Parathyroid adenoma (tissue), 2 donors: ENCODE data around the gene GALNT17.

Experiments used
- H2AFZ ChIP-seq: fragments of 300-600 bp; sonication (generic); one replicate; pipeline ENCODE4 v1.7.0; 2017; ENCODE audit warnings: antibody characterized with exemption, mild to moderate bottlenecking
- H3K27ac ChIP-seq: fragments of 300-600 bp; sonication (generic); one replicate; pipeline ENCODE4 v1.7.0; 2017
- H3K27me3 ChIP-seq: fragments of 300-600 bp; sonication (generic); one replicate; pipeline ENCODE4 v1.7.0; 2017; ENCODE audit warnings: low read length; ENCODE audit not compliant: control insufficient read depth, insufficient read depth
- H3K36me3 ChIP-seq: fragments of 300-600 bp; sonication (generic); one replicate; pipeline ENCODE4 v1.7.0; 2017; ENCODE audit warnings: low read length; ENCODE audit not compliant: control insufficient read depth, insufficient read depth
- H3K4me1 ChIP-seq: fragments of 300-600 bp; sonication (generic); one replicate; pipeline ENCODE4 v1.7.0; 2017; ENCODE audit warnings: control low read depth
- H3K4me2 ChIP-seq: fragments of 300-600 bp; sonication (generic); one replicate; pipeline ENCODE4 v1.7.0; 2017; ENCODE audit warnings: low read length
- H3K4me3 ChIP-seq: fragments of 300-600 bp; sonication (generic); one replicate; pipeline ENCODE4 v1.7.0; 2017; ENCODE audit warnings: low read depth, low read length
- H3K79me2 ChIP-seq: fragments of 300-600 bp; sonication (generic); one replicate; pipeline ENCODE4 v1.7.0; 2017; ENCODE audit warnings: control low read depth
- H3K9ac ChIP-seq: fragments of 300-600 bp; sonication (generic); one replicate; pipeline ENCODE4 v1.7.0; 2017; ENCODE audit warnings: mild to moderate bottlenecking
- H3K9me3 ChIP-seq: fragments of 300-600 bp; sonication (generic); one replicate; pipeline ENCODE4 v1.7.0; 2017; ENCODE audit warnings: low read length; ENCODE audit not compliant: control insufficient read depth
- CTCF ChIP-seq: fragments of 300-600 bp; sonication (generic); IDR thresholded peaks from one replicate; pipeline ENCODE4 v1.7.0; 2017; ENCODE audit warnings: antibody characterized with exemption, mild to moderate bottlenecking
- donor health status: primary hyperparathyroidism.

The GALNT17 gene

DNA sequence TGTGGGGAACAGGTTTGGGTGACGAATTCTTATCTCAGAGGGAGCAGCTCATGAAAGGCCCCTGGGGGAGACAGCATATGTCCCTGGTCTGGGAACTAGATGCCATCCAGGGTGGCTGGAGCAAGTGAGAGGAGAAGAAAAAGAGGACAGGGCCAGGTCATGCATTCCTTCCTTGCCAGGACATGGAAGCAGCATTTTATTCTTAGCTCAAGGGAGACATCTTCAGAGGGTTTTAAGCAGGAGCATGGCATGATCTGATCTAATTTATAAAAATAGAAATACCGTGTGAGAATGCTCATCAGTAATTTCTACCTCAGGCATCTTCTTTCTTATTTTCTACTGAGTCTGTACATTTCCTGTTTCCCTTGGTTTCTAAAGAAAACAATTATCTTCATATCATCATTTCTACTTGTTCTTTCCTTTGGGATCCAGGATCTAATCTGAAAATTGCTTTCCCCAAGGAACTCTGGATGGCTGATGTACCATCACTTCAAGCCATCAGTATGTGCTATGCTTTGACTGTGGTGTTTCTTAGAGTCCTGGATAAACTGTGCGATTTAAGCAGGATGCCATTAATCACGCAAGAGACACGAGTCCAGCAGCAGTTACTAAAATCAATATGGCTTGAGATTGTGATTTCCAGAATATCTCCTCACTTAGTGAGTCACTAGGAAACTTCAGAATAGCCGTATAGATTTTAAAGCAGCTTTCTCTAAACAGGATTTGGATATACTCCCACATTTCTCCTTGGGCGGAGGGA is 386.2 kb downstream of the GALNT17 start:
- H3K79me2 ChIP-seq = no peaks in the 10 kb centered on the region
- H3K9me3 ChIP-seq = no peaks in the 10 kb centered on the region
- no peak overlapping the region for H3K4me3 ChIP-seq
- H3K27ac ChIP-seq = no peak overlapping the region
- H3K36me3 ChIP-seq = no peaks in the 10 kb centered on the region
- no peaks in the 10 kb centered on the region for H3K4me1 ChIP-seq
- H2AFZ ChIP-seq = no peak overlapping the region
- TF ChIP-seq CTCF = no peak
- H3K4me2 ChIP-seq = no peak overlapping the region
- H3K9ac ChIP-seq = no peak overlapping the region
- no peaks in the 10 kb centered on the region for H3K27me3 ChIP-seq

GRCh38 chr7:71518880-71519279 is 386.9 kb downstream of the GALNT17 start:
- Histone ChIP-seq H3K79me2 (no peaks in the 10 kb centered on the region), H3K36me3 (no peaks in the 10 kb centered on the region), H3K9me3 (no peaks in the 10 kb centered on the region), H3K4me3 (no peak overlapping the region), H3K27me3 (no peaks in the 10 kb centered on the region), H3K9ac (no peak overlapping the region), H3K27ac (no peak overlapping the region), H3K4me2 (no peak overlapping the region), H2AFZ (no peak overlapping the region), H3K4me1 (no peaks in the 10 kb centered on the region)
- TF ChIP-seq CTCF = no peak

DNA sequence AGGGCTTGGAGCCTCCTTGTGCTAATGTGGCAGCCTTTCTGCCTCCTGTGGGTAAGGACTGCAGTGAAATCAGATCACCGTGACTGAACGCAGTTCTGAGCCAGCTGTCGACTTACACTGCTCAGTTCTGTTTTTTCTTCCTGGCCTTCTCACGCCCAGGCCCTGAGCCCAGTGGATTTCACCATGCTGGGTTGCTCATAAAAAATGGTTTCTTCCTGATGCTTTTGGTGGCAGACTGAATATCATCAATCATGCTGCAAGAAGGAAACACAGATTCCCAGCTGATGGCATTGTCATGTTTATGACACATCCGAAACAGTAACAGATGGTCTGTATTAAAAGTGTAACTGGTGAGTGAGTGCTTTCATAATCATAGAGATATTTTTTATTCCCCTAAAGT is 389.6 kb downstream of the GALNT17 start:
- Histone ChIP-seq H3K9ac (no peak overlapping the region), H3K27me3 (no peaks in the 10 kb centered on the region), H3K9me3 (no peaks in the 10 kb centered on the region), H3K4me1 (no peaks in the 10 kb centered on the region), H3K4me3 (no peak overlapping the region), H3K36me3 (no peaks in the 10 kb centered on the region), H3K4me2 (no peak overlapping the region), H3K27ac (no peak overlapping the region), H2AFZ (no peak overlapping the region), H3K79me2 (no peaks in the 10 kb centered on the region)
- no peak for TF ChIP-seq CTCF

DNA sequence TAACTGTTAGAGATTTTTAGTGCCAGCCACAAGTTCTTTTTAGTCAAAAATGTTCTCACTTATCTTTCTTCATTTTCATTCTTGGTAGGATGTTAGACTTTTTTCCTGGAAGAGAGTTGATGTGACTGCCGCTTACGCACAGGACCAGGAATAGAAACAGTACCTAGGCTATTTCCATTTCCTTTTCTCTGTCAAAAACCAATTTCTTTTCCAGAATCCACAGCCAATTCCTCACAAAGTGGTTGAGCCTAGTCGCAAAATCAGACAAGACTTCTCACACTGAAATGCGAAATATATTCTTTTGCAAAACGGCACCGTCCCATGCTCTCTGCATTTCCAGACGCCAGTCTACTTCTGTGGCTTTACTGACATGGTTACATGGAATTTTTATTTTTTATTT is 394.2 kb downstream of the GALNT17 start:
- no peak overlapping the region for H3K4me2 ChIP-seq
- H3K79me2 ChIP-seq = no peaks in the 10 kb centered on the region
- no peaks in the 10 kb centered on the region for H3K9me3 ChIP-seq
- TF ChIP-seq CTCF = no peak
- no peaks in the 10 kb centered on the region for H3K27me3 ChIP-seq
- no peak overlapping the region for H3K4me3 ChIP-seq
- H3K9ac ChIP-seq = no peak overlapping the region
- H2AFZ ChIP-seq = no peak overlapping the region
- no peak overlapping the region for H3K27ac ChIP-seq
- no peaks in the 10 kb centered on the region for H3K4me1 ChIP-seq
- H3K36me3 ChIP-seq = no peaks in the 10 kb centered on the region

DNA sequence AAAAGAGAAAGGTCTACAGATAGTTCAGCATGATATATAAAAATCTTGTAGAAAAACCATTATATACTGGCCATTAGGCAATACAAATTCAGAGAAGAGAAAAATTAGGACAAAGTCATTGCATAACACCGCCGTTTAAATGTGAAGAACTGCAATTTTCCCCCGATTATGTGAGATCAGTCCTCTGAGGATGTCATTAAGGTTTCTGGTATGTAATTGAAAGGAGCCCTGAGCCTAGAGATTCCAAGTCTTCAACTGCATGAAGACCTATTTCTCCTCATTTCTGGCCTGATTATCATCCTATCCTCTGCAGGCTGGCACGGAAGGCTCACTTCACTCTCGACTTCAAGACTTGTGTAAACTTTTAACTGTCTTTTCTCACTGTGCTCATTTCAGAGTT is 395.3 kb downstream of the GALNT17 start:
- Histone ChIP-seq H3K4me1 (no peaks in the 10 kb centered on the region), H2AFZ (no peak overlapping the region), H3K9ac (no peak overlapping the region), H3K4me3 (no peak overlapping the region), H3K79me2 (no peaks in the 10 kb centered on the region), H3K27me3 (no peaks in the 10 kb centered on the region), H3K4me2 (no peak overlapping the region), H3K27ac (no peak overlapping the region), H3K36me3 (no peaks in the 10 kb centered on the region), H3K9me3 (no peaks in the 10 kb centered on the region)
- TF ChIP-seq CTCF = no peak
